Endodermal cell (in vitro differentiated cells): ENCODE data around the gene GOLGA6L9. TPM values are rescaled to one million over a fixed set of nuclear protein-coding genes. Genes with fewer than 3 reads are reported as not detected.
"Not testable (repeated sequence)": the region's sequence is repeated elsewhere in the genome, so short reads cannot be mapped to it uniquely, and the experiment has no call there.

Experiments
- DNase-seq: peaks from one replicate; pipeline ENCODE4 v3.0.0-alpha.2; 2017
- H3K27ac ChIP-seq: 2 replicates; pipeline ENCODE4 v1.5.1; 2013; ENCODE audit warnings: mild to moderate bottlenecking, low read depth, low read length, moderate library complexity
- H3K27me3 ChIP-seq: 2 replicates; pipeline ENCODE4 v1.6.1; 2013; ENCODE audit warnings: mild to moderate bottlenecking, low read length, moderate library complexity; ENCODE audit not compliant: insufficient read depth, control insufficient read depth, poor library complexity, severe bottlenecking
- H3K36me3 ChIP-seq: 2 replicates; pipeline ENCODE4 v1.7.0; 2013; ENCODE audit warnings: mild to moderate bottlenecking, low read length, moderate library complexity; ENCODE audit not compliant: control insufficient read depth, insufficient read depth
- H3K4me1 ChIP-seq: one replicate; pipeline ENCODE4 v1.7.0; 2013; ENCODE audit warnings: low read length; ENCODE audit not compliant: control insufficient read depth, insufficient read depth
- H3K4me3 ChIP-seq: 2 replicates; pipeline ENCODE4 v1.5.1; 2013; ENCODE audit warnings: mild to moderate bottlenecking, low read length, moderate library complexity
- H3K9ac ChIP-seq: 2 replicates; pipeline ENCODE4 v1.6.1; 2013; ENCODE audit warnings: mild to moderate bottlenecking, low read length, moderate library complexity; ENCODE audit not compliant: poor library complexity, severe bottlenecking; ENCODE audit errors: extremely low read depth
- H3K9me3 ChIP-seq: 2 replicates; pipeline ENCODE4 v1.6.1; 2013; ENCODE audit warnings: mild to moderate bottlenecking, low read length, moderate library complexity; ENCODE audit not compliant: control insufficient read depth
- H3K27ac Mint-ChIP-seq: 2 replicates; pipeline ENCODE4 v1.8.0; 2020; ENCODE audit warnings: mixed read lengths
- H3K27me3 Mint-ChIP-seq: 2 replicates; pipeline ENCODE4 v1.8.0; 2021; ENCODE audit warnings: mild to moderate bottlenecking, mixed read lengths; ENCODE audit not compliant: insufficient read depth
- H3K36me3 Mint-ChIP-seq: 2 replicates; pipeline ENCODE4 v1.8.0; 2020; ENCODE audit warnings: low read depth, mixed read lengths
- H3K4me1 Mint-ChIP-seq: 2 replicates; pipeline ENCODE4 v1.8.0; 2020; ENCODE audit warnings: mixed read lengths
- H3K4me3 Mint-ChIP-seq: 2 replicates; pipeline ENCODE4 v1.8.0; 2020; ENCODE audit warnings: mild to moderate bottlenecking, moderate library complexity, mixed read lengths
- H3K9me3 Mint-ChIP-seq: 2 replicates; pipeline ENCODE4 v1.8.0; 2020; ENCODE audit warnings: mild to moderate bottlenecking, mixed read lengths
- WGBS, 2 experiments: methylation state at CpG; one replicate each; pipeline versions ENCODE4 v1.1.5 to v1.1.7; 2013; ENCODE audit warnings: missing lambda C conversion rate in 2 of 2, mixed read lengths in 1 of 2; ENCODE audit not compliant: insufficient coverage in 1 of 2, insufficient read length in 1 of 2; 5-methylcytosine and 5-hydroxymethylcytosine counted together
- long read RNA-seq, 4 experiments: library from polyadenylated mRNA in 2 of 4; library from RNA in 1 of 4; library from capped mRNA in 1 of 4; stranded (forward) in 3 of 4; unstranded in 1 of 4; transcript quantifications; one replicate each; pipeline ENCODE4 v2.0.0, GENCODE V29; 2020 to 2021; ENCODE audit warnings: inconsistent platforms in 1 of 4
- polyA plus RNA-seq, 2 experiments: library from polyadenylated mRNA; stranded (reverse); fragments of 50-300 nt; gene quantifications; one replicate each; pipeline ENCODE4 v1.2.3, GENCODE V29; 2013
- total RNA-seq, 2 donors: library from RNA; stranded (reverse); fragmentation: NEBNext Ultra II Directional in 1 of 2; extraction: Animal tissue kit (Norgen Biotek cat#: 25700) in 1 of 2; gene quantifications; 2 replicates in 1 of 2; 3 replicates in 1 of 2; pipeline ENCODE4 v1.2.1, GENCODE V29; 2021

Gene GOLGA6L9
- 10 to 100 TPM in 1 of 2 donors, 1 to 10 TPM in 1; 8.1 to 11.4 TPM for total RNA-seq
- polyA plus RNA-seq (2013, experiment 1 of 2), result 12.4 TPM
- polyA plus RNA-seq (2013, experiment 2 of 2), result 11.6 TPM
- long read RNA-seq, experiment 1, partial matches to known transcripts, result 3 of 9 reads
- long read RNA-seq, experiment 1, other reads (novel, unspliced or antisense), result 6 of 9 reads
- long read RNA-seq, experiment 2, full-length matches to known transcripts, result 3 of 9 reads
- long read RNA-seq, experiment 2, partial matches to known transcripts, result 6 of 9 reads
- long read RNA-seq, experiment 2, other reads (novel, unspliced or antisense), result 0 of 9 reads
- long read RNA-seq, experiment 3, result 0 reads
- long read RNA-seq, experiment 4, result 0 reads

DNA sequence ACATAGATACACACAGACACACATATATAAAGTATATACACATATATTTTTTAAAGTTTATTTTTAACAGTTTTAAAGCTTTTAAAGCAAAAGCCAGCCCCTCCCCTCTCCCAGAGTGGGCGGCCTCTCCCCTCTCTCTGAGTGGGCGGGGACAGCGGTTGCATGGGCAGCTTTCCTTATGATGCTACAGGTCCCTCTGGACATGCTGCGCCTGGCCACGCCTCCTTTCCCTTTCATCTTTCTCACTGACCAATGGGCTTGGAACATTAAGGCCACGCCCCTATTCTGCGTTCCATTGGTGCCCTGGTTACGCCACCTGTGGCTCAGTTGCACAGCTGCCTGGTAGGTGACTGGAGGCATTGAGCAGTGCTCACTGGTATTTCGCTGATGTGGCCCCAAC is at the start of gene GOLGA6L9:
GOLGA6L9 (plus strand) TSS at position 124 of the 400 bp plus-strand sequence; CDS start at position 388, 264 bp downstream.
- not testable (repeated sequence) for H3K27ac ChIP-seq, H3K27me3 ChIP-seq, H3K4me3 Mint-ChIP-seq, H3K36me3 Mint-ChIP-seq, H3K27ac Mint-ChIP-seq, H3K9me3 Mint-ChIP-seq, H3K4me3 ChIP-seq, H3K27me3 Mint-ChIP-seq, H3K9ac ChIP-seq, H3K4me1 Mint-ChIP-seq, H3K9me3 ChIP-seq, H3K4me1 ChIP-seq, H3K36me3 ChIP-seq
- 98% methylated on average over 3 of the region's 9 CpGs; no CpG with 5 or more reads in 1 of the 2 experiments for WGBS, 2 experiments
- DNase-seq, result peak; percentile 47

DNA sequence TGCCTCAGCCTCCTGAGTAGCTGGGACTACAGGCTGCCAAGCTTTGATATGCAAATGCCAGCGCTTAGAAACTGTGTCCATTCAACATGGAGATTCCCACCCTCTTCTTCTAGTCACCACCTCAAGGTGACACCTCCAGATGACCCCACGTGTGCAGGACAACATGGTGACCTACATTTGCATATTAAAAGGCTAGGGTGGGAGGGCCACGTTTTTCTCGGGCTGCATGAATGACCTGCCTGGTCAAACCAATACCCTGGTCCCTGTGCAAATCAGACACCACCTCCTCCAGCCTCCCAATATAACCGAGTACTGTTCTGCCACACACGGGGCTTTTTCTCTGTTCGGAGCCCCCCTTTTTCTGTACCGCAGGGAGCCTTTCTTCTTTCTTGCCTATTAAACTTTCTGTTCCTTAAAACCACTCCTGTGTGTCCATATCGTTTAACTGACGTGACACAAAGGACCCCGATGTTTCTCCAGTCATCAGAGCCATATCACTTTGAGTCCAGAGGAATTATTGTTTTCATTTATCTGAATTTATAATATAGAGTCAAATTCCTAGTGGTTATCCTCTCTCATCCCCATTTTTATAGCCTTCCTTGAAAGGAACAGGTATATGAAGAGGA is 48.2 kb upstream of the GOLGA6L9 start:
- H3K36me3 ChIP-seq, H3K27me3 ChIP-seq, H3K27ac Mint-ChIP-seq, DNase-seq, H3K9ac ChIP-seq, H3K27ac ChIP-seq, H3K4me3 Mint-ChIP-seq, H3K4me1 ChIP-seq, H3K27me3 Mint-ChIP-seq, H3K4me3 ChIP-seq, H3K36me3 Mint-ChIP-seq, H3K9me3 Mint-ChIP-seq, H3K9me3 ChIP-seq: not testable (repeated sequence)
- WGBS, 2 experiments, result 62 to 67% methylated on average over 6 to 10 of the region's 11 CpGs
- H3K4me1 Mint-ChIP-seq, result peaks cover 22% of the 10 kb centered on the region

DNA sequence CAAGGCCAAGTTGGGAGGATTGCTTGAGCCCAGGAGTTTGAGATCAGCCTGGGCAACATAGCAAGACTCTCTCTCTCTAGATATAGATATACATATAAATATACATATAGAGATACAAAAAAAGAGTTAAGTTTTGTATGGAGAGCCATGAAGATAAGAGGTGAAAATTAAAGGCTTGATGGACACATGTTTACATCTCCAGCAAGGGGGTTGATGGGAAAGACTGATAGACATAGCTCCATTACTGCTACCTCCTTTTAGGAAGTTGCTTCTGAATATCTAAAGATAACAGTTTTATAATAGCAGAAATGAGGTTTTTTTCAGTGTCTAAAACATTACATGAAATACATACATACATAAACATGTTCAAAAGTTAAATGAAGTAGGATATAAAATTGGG is 42.4 kb upstream of the GOLGA6L9 start:
- not testable (repeated sequence) for H3K4me3 ChIP-seq, H3K9me3 Mint-ChIP-seq, H3K27me3 Mint-ChIP-seq, DNase-seq, H3K27ac ChIP-seq, H3K9me3 ChIP-seq, H3K9ac ChIP-seq, H3K4me3 Mint-ChIP-seq, H3K36me3 ChIP-seq, H3K36me3 Mint-ChIP-seq, H3K27ac Mint-ChIP-seq, H3K27me3 ChIP-seq, H3K4me1 ChIP-seq
- peaks cover 41% of the 10 kb centered on the region for H3K4me1 Mint-ChIP-seq

DNA sequence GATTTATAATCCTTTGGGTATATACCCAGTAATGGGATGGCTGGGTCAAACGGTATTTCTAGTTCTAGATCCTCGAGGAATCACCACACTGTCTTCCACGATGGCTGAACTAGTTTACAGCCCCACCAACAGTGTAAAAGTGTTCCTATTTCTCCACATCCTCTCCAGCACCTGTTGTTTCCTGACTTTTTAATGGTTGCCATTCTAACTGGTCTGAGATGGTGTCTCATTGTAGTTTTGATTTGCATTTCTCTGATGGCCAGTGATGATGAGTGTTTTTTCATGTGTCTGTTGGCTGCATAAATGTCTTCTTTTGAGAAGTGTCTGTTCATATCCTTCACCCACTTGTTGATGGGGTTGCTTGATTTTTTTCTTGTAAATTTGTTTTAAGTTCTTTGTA is 39.5 kb upstream of the GOLGA6L9 start:
- not testable (repeated sequence) for H3K27ac ChIP-seq, H3K36me3 ChIP-seq, H3K27me3 ChIP-seq, H3K4me3 ChIP-seq, H3K4me1 ChIP-seq, DNase-seq, H3K36me3 Mint-ChIP-seq, H3K9ac ChIP-seq, H3K4me3 Mint-ChIP-seq, H3K9me3 Mint-ChIP-seq, H3K27me3 Mint-ChIP-seq, H3K9me3 ChIP-seq
- Mint-ChIP-seq H3K4me1 (peaks cover 39% of the 10 kb centered on the region), H3K27ac (peak overlapping the region; percentile 55)
- 91% methylated on average over 3 of the region's 3 CpGs; no CpG with 5 or more reads in 1 of the 2 experiments for WGBS, 2 experiments

GRCh38 chr15:82392077-82392476 is 37.5 kb upstream of the GOLGA6L9 start:
- H3K27ac Mint-ChIP-seq, H3K4me1 ChIP-seq, H3K9me3 Mint-ChIP-seq, H3K9me3 ChIP-seq, DNase-seq, H3K36me3 ChIP-seq, H3K9ac ChIP-seq, H3K36me3 Mint-ChIP-seq, H3K27ac ChIP-seq, H3K27me3 Mint-ChIP-seq, H3K27me3 ChIP-seq, H3K4me3 ChIP-seq, H3K4me3 Mint-ChIP-seq: not testable (repeated sequence)
- WGBS, 2 experiments, result 71 to 100% methylated on average over 1 of the region's 1 CpG
- H3K4me1 Mint-ChIP-seq, result peaks cover 41% of the 10 kb centered on the region
